HEK293 (cell line): ENCODE measurements around the gene KRT7.

Source experiments
- CTCF ChIA-PET: fragments of 350-600 bp; formaldehyde crosslinking; extraction: SDS; loops from one replicate; lab custom pipeline; 2021; ENCODE audit warnings: antibody characterized with exemption; lab: Yijun Ruan, JAX
- POLR2A ChIA-PET: fragments of 300-600 bp; formaldehyde crosslinking; extraction: SDS; loops from one replicate; lab custom pipeline; 2020; ENCODE audit warnings: antibody characterized with exemption, inconsistent platforms; lab: Yijun Ruan, JAX
- H3K27ac ChIP-seq: fragments of 200-500 bp; sonication (Bioruptor generic); 2 replicates; pipeline ENCODE4 v1.5.1; 2014; ENCODE audit warnings: low read depth, low read length, control low read depth, inconsistent platforms; ENCODE audit errors: extremely low read depth
- H3K36me3 ChIP-seq, 2 experiments: fragments of 200-500 bp in 1 of 2; sonication (Bioruptor generic) in 1 of 2; 1 replicate in 1 of 2; 2 replicates in 1 of 2; pipeline ENCODE4 v1.5.1; 2014 to 2017; ENCODE audit warnings: inconsistent platforms in 2 of 2, low read length in 2 of 2; ENCODE audit not compliant: control insufficient read depth in 2 of 2, insufficient read depth in 1 of 2
- H3K4me1 ChIP-seq: fragments of 200-500 bp; sonication (Bioruptor generic); 2 replicates; pipeline ENCODE4 v1.5.1; 2014; ENCODE audit warnings: mild to moderate bottlenecking, low read length, inconsistent platforms; ENCODE audit not compliant: control insufficient read depth, insufficient read depth
- H3K4me3 ChIP-seq: 2 replicates; pipeline ENCODE4 v1.5.1; 2011; ENCODE audit warnings: low read depth, mild to moderate bottlenecking, control low read depth, low read length, moderate library complexity
- H3K9me3 ChIP-seq: fragments of 200-500 bp; sonication (Bioruptor generic); 2 replicates; pipeline ENCODE4 v1.5.1; 2014; ENCODE audit warnings: low read depth, low read length, inconsistent platforms; ENCODE audit not compliant: control insufficient read depth, insufficient read depth
- BCL11A ChIP-seq: fragments of 450-650 bp; formaldehyde crosslinking; IDR thresholded peaks from 2 replicates; pipeline ENCODE4 v1.5.1; 2016; ENCODE audit warnings: low read depth, missing biosample characterization, missing genetic modification characterization
- KLF10 ChIP-seq: fragments of 450-650 bp; IDR thresholded peaks from 2 replicates; pipeline ENCODE4 v1.5.1; 2018; ENCODE audit warnings: missing biosample characterization, mild to moderate bottlenecking, missing genetic modification characterization
- MYNN ChIP-seq: fragments of 450-650 bp; formaldehyde crosslinking; IDR thresholded peaks from 2 replicates; pipeline ENCODE4 v1.5.1; 2016; ENCODE audit warnings: missing biosample characterization, missing genetic modification characterization, borderline replicate concordance
- OVOL3 ChIP-seq: fragments of 450-650 bp; formaldehyde crosslinking; IDR thresholded peaks from 2 replicates; pipeline ENCODE4 v1.5.1; 2016; ENCODE audit warnings: missing biosample characterization, missing genetic modification characterization
- REST ChIP-seq: fragments of 450-650 bp; formaldehyde crosslinking; IDR thresholded peaks from 2 replicates; pipeline ENCODE4 v1.5.1; 2016; ENCODE audit warnings: missing biosample characterization, missing genetic modification characterization
- SALL2 ChIP-seq: fragments of 450-650 bp; formaldehyde crosslinking; IDR thresholded peaks from 2 replicates; pipeline ENCODE4 v1.5.0; 2017; ENCODE audit warnings: missing biosample characterization, mild to moderate bottlenecking, missing genetic modification characterization, borderline replicate concordance
- WT1 ChIP-seq: fragments of 450-650 bp; formaldehyde crosslinking; IDR thresholded peaks from 2 replicates; pipeline ENCODE4 v1.5.1; 2016; ENCODE audit warnings: missing biosample characterization, missing genetic modification characterization
- ZBTB26 ChIP-seq: fragments of 450-650 bp; formaldehyde crosslinking; optimal IDR thresholded peaks from 2 replicates; pipeline ENCODE3; 2016; ENCODE audit warnings: missing biosample characterization, mild to moderate bottlenecking, missing genetic modification characterization
- ZNF132 ChIP-seq: fragments of 450-650 bp; formaldehyde crosslinking; IDR thresholded peaks from 2 replicates; pipeline ENCODE4 v1.5.1; 2017; ENCODE audit warnings: missing biosample characterization, missing genetic modification characterization, borderline replicate concordance
- ZNF155 ChIP-seq: fragments of 450-650 bp; formaldehyde crosslinking; IDR thresholded peaks from 2 replicates; pipeline ENCODE4 v1.5.1; 2016; ENCODE audit warnings: missing biosample characterization, missing genetic modification characterization
- ZNF174 ChIP-seq: fragments of 450-650 bp; formaldehyde crosslinking; IDR thresholded peaks from 2 replicates; pipeline ENCODE4 v1.5.0; 2017; ENCODE audit warnings: missing biosample characterization, mild to moderate bottlenecking, missing genetic modification characterization
- ZNF19 ChIP-seq: fragments of 450-650 bp; formaldehyde crosslinking; IDR thresholded peaks from 2 replicates; pipeline ENCODE4; 2016; ENCODE audit warnings: missing biosample characterization, missing genetic modification characterization, low read depth
- ZNF416 ChIP-seq: fragments of 450-650 bp; formaldehyde crosslinking; IDR thresholded peaks from 2 replicates; pipeline ENCODE4 v1.5.1; 2016; ENCODE audit warnings: missing biosample characterization, missing genetic modification characterization
- ZNF473 ChIP-seq: fragments of 450-650 bp; formaldehyde crosslinking; IDR thresholded peaks from 2 replicates; pipeline ENCODE4 v1.5.1; 2017; ENCODE audit warnings: missing biosample characterization, missing genetic modification characterization
- ZNF488 ChIP-seq: fragments of 450-650 bp; formaldehyde crosslinking; IDR thresholded peaks from 2 replicates; pipeline ENCODE4 v1.5.1; 2016; ENCODE audit warnings: missing biosample characterization, missing genetic modification characterization
- ZNF521 ChIP-seq: fragments of 450-650 bp; formaldehyde crosslinking; IDR thresholded peaks from 2 replicates; pipeline ENCODE4 v1.5.1; 2017; ENCODE audit warnings: missing biosample characterization, mild to moderate bottlenecking, missing genetic modification characterization
- ZNF555 ChIP-seq: fragments of 450-650 bp; formaldehyde crosslinking; conservative IDR thresholded peaks from 2 replicates; pipeline ENCODE4 v1.5.1; 2017; ENCODE audit warnings: missing biosample characterization, mild to moderate bottlenecking, missing genetic modification characterization, inconsistent platforms
- ZNF621 ChIP-seq: fragments of 450-650 bp; formaldehyde crosslinking; IDR thresholded peaks from 2 replicates; pipeline ENCODE4 v1.5.1; 2017; ENCODE audit warnings: missing biosample characterization, missing genetic modification characterization
- ZNF707 ChIP-seq: fragments of 450-650 bp; formaldehyde crosslinking; IDR thresholded peaks from 2 replicates; pipeline ENCODE4 v1.5.1; 2016; ENCODE audit warnings: missing biosample characterization, missing genetic modification characterization
- ZSCAN16 ChIP-seq: fragments of 450-650 bp; formaldehyde crosslinking; IDR thresholded peaks from 2 replicates; pipeline ENCODE4 v1.5.1; 2016; ENCODE audit warnings: missing biosample characterization, missing genetic modification characterization
- TF ChIP-seq, protein P1 (sequence below): fragments of 450-650 bp; formaldehyde crosslinking; IDR thresholded peaks from 2 replicates; pipeline ENCODE4 v1.5.1; 2016; ENCODE audit warnings: missing biosample characterization, missing genetic modification characterization
- TF ChIP-seq, protein P2 (sequence below): fragments of 450-650 bp; formaldehyde crosslinking; IDR thresholded peaks from 2 replicates; pipeline ENCODE4 v1.5.1; 2016; ENCODE audit warnings: missing biosample characterization, missing genetic modification characterization, low read depth

Gene KRT7

GRCh38 chr12:52241205-52241842, 8.3 kb downstream of the KRT7 start (continued):
- TF ChIP-seq ZNF521 (tag by site-specific recombination) (no peak), ZNF174 (tag by site-specific recombination) (no peak), MYNN (tag by site-specific recombination) (no peak), ZSCAN16 (tag by site-specific recombination) (no peak)

DNA sequence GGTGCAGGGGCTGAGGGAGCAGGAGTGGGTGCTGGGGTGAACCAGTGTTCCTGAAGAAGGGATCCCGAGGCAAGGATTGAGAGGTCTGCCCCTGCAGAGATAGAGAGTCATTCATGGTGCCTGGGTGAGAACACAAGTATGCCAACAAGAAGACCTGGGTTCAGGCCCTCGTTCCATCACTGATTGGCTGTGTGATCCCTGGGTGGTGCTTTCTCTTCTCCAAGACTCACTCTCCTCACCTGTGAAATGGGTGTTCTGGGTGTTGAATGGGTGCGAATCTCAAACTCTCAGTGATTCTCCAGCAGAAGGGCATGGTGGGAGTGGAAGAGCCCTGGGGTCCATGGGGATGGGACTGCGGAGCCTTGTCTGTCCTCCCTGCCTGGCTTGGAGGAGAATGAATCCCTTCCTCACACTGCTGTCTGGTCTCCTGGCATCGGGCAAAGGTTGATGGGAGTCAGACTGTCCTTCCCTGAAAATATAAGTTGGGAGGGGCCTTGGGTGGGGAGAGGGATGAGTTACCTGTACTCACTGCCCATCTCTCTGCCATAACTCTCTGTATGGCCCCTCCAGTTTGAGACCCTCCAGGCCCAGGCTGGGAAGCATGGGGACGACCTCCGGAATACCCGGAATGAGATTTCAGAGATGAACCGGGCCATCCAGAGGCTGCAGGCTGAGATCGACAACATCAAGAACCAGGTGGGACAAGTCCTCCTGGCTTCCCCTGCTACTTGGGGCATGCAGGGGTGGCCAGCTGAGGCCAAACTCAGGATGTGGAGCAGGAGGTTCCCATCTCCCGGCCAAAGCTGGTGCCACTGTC, 9.6 kb downstream of the KRT7 start:
- no peaks in the 10 kb centered on the region for H3K36me3 ChIP-seq
- CTCF ChIA-PET = interaction anchor here (0.6 to 4.2 kb wide), 5 partner anchors 21 to 217 kb away, joined by 3 to 22 read pairs (median 3); no protein-coding TSS in a partner anchor
- no peak overlapping the region for H3K4me3 ChIP-seq

More for the DNA sequence above, 9.6 kb downstream of the KRT7 start:
- H3K27ac ChIP-seq = no peak overlapping the region
- H3K9me3 ChIP-seq = no peaks in the 10 kb centered on the region
- POLR2A ChIA-PET = interaction anchor here (1.4 kb wide), 1 partner anchor 38 kb away, joined by 3 read pairs; no protein-coding TSS in a partner anchor
- TF ChIP-seq KLF10 = no peak
- no peak for TF ChIP-seq ZNF488 (tag by site-specific recombination)
- TF ChIP-seq ZNF707 (tag by site-specific recombination) = no peak
- no peak for TF ChIP-seq ZNF473 (tag by site-specific recombination)
- no peak for TF ChIP-seq SALL2 (tag by site-specific recombination)
- no peak for TF ChIP-seq ZBTB26 (tag by site-specific recombination)
- no peak for TF ChIP-seq ZNF132 (tag by site-specific recombination)
- no peak for TF ChIP-seq ZNF416 (tag by site-specific recombination)
- no peak for TF ChIP-seq ZNF555 (tag by site-specific recombination)
- TF ChIP-seq ZNF155 (tag by site-specific recombination) = no peak
- TF ChIP-seq ZNF174 (tag by site-specific recombination) = no peak
- TF ChIP-seq REST (tag by site-specific recombination) = no peak
- no peak for TF ChIP-seq WT1
- TF ChIP-seq, protein P1, sequence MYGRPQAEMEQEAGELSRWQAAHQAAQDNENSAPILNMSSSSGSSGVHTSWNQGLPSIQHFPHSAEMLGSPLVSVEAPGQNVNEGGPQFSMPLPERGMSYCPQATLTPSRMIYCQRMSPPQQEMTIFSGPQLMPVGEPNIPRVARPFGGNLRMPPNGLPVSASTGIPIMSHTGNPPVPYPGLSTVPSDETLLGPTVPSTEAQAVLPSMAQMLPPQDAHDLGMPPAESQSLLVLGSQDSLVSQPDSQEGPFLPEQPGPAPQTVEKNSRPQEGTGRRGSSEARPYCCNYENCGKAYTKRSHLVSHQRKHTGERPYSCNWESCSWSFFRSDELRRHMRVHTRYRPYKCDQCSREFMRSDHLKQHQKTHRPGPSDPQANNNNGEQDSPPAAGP (tag by site-specific recombination) = no peak
- no peak for TF ChIP-seq OVOL3 (tag by site-specific recombination)
- TF ChIP-seq BCL11A = no peak
- TF ChIP-seq ZNF19 (tag by site-specific recombination) = no peak
- TF ChIP-seq, protein P2, sequence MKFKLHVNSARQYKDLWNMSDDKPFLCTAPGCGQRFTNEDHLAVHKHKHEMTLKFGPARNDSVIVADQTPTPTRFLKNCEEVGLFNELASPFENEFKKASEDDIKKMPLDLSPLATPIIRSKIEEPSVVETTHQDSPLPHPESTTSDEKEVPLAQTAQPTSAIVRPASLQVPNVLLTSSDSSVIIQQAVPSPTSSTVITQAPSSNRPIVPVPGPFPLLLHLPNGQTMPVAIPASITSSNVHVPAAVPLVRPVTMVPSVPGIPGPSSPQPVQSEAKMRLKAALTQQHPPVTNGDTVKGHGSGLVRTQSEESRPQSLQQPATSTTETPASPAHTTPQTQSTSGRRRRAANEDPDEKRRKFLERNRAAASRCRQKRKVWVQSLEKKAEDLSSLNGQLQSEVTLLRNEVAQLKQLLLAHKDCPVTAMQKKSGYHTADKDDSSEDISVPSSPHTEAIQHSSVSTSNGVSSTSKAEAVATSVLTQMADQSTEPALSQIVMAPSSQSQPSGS (tag by site-specific recombination) = no peak
- no peak for TF ChIP-seq ZNF621
- TF ChIP-seq, all 188 proteins: peak for 0
- H3K4me1 ChIP-seq = peaks cover 16% of the 10 kb centered on the region
